CD4-positive, alpha-beta T cell treated with Interleukin-4 for 4 hours (primary cell): ENCODE data around the gene LIMCH1.

ENCODE experiments used
- DNase-seq: peaks from one replicate; pipeline ENCODE4 v3.0.0-alpha.2; 2020

The LIMCH1 gene

GRCh38 chr4:41569961-41570360 is 32.0 kb downstream of the LIMCH1 start:
- no peak for DNase-seq

DNA sequence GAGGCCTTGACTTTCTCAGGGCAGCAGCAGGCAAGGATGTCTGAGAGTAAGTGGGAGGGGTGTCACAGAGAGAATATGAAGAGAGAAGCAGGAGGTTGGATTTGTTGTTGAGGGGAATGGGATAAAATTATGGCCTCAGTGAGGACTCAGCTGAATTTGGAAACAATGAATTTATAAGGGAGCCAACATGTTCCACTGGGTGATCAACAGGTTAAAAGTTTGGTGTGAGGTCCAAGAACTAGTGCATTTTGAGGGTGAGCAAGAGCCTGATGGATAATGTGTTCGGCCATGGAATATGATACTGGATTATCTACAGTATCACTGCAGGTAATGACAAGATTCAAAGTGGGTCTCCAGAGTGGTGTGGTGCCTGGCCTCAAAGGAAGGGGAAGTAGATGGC is 33.5 kb downstream of the LIMCH1 start:
- no peak for DNase-seq

GRCh38 chr4:41572516-41572915 is 34.6 kb downstream of the LIMCH1 start:
- DNase-seq, result no peak

DNA sequence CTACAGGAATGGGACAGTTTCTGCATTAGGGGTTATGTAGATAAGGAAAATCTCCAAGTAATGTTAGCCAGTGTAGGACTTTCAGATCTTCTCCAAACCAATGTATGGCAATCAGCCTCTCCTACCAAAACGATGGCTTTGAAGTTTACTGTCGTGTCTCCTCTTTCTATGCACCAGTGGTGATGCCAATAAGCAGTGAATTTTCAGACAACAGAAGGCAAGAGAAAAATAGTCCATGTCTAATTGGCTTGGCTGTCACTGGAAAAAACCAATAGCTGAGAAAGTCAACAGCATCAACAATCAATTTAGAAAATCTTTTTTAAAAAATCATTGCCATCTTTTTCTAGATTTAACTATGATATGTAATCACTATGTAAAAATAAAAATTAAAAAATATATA is 35.0 kb downstream of the LIMCH1 start:
- no peak for DNase-seq

DNA sequence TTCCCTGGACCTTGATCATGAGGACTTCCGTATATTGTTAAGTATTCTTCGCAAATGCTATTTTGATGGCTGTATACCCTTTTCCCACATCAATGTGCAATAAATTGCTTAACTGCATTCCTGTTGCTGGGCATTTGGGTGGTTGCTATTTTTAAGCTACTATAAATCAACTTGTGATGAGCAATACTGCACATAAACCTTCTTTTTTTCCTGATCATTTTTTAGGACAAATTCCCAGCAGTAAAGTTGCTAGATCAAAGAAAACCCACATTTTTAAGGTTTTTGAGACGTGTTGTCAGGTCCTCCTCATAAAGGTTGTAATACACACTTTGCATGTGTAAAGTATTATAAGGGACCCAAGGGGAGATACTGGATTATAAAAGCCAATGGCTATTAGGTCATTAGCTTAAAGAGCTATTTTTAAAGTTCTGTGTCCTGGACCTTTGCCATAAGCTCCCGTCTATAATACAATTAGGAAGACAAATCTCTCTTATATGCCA is 35.6 kb downstream of the LIMCH1 start:
- DNase-seq, result no peak

GRCh38 chr4:41575207-41575606 is 37.2 kb downstream of the LIMCH1 start:
- no peak for DNase-seq

- no peak for DNase-seq
Observed at GRCh38 chr4:41575665-41576064, 37.7 kb downstream of the LIMCH1 start.

DNA sequence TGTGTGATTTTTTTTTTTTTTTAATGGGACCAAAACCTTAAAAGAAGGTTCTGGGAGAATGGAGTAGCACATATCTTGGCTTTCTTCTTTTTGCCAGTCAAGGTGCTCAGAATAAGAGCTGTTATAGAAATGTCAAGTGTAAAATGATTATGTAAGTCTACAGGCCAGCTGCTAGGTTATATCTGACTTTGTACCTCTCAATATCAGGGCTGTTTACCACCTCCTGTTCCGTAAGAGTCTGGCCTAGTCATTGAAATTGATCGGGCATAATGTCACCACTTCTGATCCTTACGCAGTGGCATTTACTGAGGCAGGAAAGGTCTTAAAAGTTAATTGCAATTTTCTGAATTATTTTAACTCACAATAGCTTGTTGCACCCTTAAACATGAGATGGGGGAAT is 41.1 kb downstream of the LIMCH1 start:
- no peak for DNase-seq

DNA sequence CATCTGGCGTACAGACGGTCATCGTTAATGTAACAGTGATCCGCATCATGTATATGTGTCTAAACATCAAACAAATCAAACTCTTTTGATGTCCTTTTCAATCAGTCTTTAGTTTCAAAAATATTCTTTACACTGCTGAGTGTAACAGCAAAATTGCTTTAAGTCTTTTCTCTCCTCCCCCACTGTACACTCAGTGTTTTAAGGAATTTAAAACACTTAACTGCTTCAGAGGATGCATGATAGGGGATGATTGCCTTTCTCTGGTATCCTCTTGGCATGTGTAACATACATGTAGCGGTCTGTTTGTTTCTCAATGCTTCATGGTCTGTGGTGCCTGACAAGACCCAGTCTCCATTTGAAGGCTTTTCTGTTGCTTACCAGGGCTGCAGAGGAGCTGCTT is 41.6 kb downstream of the LIMCH1 start:
- no peak for DNase-seq

GRCh38 chr4:41580007-41580406 is 42.0 kb downstream of the LIMCH1 start:
- DNase-seq, result no peak

- no peak for DNase-seq
Observed at GRCh38 chr4:41586675-41587225, 48.8 kb downstream of the LIMCH1 start.

GRCh38 chr4:41587286-41587685 is 49.3 kb downstream of the LIMCH1 start:
- DNase-seq, result no peak

DNA sequence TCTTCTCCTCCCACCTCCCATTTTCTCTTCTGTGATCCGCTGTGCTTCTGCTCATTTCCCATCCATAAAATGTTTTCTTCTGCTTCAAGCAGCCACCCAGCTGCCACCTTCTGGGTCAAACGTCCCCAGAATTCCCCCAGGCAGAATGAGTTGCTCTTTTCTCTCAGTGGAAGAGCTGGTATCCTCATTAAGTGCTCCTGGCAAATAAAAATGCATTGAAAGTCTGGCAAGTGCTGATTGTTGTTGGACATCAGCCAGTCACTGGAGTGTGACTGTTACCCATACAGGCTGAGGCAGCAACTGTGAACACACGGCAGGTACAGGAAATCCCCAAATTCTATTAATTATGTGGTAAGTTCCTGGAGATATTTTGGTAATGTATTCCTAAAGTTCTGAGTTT is 52.6 kb downstream of the LIMCH1 start:
- DNase-seq, result no peak

GRCh38 chr4:41594432-41594831 is 56.5 kb downstream of the LIMCH1 start:
- DNase-seq, result no peak

DNA sequence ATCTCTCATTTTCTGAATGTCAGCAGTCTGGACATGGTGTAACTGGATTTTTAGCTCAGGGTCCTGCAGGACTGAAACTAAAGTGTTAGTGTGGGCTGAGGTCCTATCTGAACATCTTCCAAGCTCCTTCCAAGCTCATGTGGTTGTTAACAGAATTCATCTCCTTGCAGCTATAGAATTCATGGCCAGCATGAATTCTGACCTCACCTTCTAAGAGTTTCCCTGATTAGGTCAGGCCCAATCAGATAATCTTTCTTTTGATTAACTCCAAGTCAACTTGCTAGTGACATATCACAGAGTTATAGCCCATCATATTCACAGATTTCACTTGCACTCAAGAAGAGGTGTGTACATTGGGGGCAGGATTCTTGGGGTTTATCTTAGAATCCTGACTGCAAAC is 59.5 kb downstream of the LIMCH1 start:
- no peak for DNase-seq

- no peak for DNase-seq
Observed at GRCh38 chr4:41598580-41598979, 60.6 kb downstream of the LIMCH1 start.

DNA sequence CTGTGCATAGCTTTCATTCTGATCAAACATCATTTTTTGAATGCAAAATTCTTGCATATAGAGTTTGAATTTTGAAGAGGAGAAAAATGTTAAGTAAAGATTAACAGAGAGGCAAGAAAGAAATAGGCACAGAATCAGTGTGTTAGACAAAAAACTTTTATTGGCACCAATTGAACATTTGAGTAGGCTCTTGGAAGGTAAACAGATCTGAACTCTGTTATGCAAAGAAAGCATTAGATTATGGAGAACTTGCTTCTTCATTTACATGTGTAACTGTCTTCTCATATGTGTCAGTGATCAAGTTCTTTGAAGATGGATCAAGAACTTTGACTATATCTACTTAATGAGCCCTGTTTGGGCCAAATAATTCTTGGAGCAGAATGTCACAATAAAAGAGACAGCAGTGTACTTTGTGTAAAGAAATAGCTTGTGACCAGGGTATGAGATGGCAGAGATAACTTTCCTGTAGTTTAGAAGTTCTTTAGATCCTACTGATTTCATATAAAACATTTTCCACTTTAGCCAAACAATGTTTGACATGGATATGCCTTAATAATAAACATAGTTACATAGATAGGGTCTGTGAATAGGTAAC is 61.3 kb downstream of the LIMCH1 start:
- DNase-seq, result no peak

GRCh38 chr4:41600243-41600912 is 62.4 kb downstream of the LIMCH1 start:
- no peak for DNase-seq

DNA sequence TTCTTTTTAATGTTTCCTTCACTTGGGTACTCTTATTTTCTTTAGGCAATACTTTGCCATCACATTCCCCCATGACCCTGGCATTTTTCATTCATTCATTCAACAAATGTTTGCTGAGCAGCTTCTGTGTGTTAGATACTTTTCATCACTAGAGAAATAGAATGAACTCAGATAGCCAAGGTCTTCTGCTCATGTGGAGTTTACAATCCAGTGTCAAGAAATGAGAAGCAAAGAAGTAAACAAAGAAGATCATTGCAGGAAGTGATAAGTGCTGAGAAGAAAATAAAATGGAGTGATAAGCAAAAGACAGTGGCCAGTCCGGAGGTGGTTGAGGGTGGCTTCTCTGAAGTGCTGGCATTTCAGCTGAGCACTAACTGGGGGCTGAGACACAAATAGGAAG is 63.1 kb downstream of the LIMCH1 start:
- no peak for DNase-seq

GRCh38 chr4:41602113-41602512 is 64.2 kb downstream of the LIMCH1 start:
- no peak for DNase-seq

GRCh38 chr4:41602886-41603498 is 65.0 kb downstream of the LIMCH1 start:
- no peak for DNase-seq

DNA sequence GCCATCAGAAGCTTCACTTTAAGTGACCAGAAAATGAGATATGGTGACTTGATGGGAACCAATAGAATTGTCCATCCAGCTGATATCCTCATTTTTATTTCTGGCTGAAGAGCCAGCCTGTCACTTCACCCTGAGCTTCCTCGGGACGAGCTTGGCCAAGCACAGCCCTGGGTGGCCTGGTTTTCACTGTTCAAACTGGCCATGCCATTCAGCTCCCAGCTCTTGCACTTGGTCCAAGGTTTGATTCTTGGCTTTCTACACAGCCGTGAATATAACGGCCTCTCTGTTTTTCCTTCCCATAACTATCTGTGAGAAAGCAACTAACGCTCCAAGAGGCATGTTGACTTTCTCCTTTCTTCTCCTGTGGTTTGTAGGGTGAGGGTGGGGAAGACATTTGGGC is 71.9 kb downstream of the LIMCH1 start:
- no peak for DNase-seq

- no peak for DNase-seq
Observed at GRCh38 chr4:41610474-41610873, 72.5 kb downstream of the LIMCH1 start.
